MV-4-11 (cell line): Measurements from ENCODE around the gene OPRL1.
"Not testable (repeated sequence)": the region's sequence is repeated elsewhere in the genome, so short reads cannot be mapped to it uniquely, and the experiment has no call there.

Experiments used
- DNase-seq: peaks from one replicate; lab custom pipeline; 2025; lab: John Stamatoyannopoulos, UW

The OPRL1 gene

DNA sequence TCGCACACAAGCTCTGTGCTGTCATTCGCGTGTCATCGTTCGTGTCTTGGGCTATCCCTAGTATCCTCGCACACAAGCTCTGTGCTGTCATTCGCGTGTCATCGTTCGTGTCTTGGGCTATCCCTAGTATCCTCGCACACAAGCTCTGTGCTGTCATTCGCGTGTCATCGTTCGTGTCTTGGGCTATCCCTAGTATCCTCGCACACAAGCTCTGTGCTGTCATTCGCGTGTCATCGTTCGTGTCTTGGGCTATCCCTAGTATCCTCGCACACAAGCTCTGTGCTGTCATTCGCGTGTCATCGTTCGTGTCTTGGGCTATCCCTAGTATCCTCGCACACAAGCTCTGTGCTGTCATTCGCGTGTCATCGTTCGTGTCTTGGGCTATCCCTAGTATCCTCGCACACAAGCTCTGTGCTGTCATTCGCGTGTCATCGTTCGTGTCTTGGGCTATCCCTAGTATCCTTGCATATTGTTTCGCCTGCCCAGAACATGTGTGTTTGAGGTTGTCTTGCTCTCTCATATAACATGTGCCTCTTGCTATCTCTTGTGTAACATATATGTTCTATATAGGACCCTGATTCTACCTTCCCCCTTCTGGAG, 7.4 kb downstream of the OPRL1 start:
- DNase-seq: not testable (repeated sequence)

DNA sequence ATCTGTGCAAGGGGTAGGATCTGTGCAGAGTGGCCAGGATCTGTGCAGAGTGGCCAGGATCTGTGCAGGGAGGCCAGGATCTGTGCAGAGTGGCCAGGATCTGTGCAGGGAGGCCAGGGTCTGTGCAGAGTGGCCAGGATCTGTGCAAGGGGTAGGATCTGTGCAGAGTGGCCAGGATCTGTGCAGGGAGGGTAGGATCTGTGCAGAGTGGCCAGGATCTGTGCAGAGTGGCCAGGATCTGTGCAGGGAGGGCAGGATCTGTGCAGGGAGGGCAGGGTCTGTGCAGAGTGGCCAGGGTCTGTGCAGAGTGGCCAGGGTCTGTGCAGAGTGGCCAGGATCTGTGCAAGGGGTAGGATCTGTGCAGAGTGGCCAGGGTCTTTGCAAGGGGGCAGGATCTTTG, 8.7 kb downstream of the OPRL1 start:
- DNase-seq: not testable (repeated sequence)

DNA sequence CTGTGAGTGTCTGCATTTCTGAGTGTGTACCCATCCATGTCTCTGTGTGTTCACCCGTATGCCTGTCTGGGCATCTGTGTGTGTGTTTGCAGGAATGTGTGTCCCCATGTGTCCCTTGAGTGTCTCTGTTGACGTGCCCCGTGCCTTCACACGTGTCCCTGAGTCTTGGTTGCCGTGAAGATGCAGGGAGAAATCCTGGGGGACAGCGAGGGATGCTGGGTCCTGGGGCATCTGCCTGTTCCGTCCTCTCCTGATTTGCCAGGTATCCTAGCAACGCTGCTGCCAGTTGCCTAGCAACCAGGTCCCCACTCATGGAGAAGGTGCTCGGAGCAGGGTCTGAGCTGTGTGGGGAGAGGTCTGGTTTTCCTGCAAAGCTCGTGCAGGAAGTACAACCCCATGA, 10.3 kb downstream of the OPRL1 start:
- no peak for DNase-seq

DNA sequence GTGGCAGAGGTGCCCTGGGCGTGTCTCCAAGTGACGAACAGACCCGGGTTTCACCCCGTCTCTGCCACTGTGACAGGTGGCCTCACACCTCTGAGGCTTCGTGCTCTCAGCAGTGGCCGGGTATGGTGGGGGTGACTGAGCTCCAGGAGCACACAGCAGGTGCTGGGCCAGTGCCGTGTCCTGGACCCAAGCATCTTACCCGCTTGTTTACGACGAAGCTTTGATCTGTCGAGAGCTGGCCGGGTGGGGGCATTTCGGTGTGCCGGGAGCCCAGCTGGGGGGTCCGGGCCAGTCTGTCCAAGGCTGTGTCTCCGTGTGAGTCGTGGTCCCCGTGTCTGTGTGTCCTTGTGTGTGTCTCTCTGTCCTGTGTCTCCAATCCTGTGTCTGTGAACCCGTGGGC, 11.5 kb downstream of the OPRL1 start:
- no peak for DNase-seq

DNA sequence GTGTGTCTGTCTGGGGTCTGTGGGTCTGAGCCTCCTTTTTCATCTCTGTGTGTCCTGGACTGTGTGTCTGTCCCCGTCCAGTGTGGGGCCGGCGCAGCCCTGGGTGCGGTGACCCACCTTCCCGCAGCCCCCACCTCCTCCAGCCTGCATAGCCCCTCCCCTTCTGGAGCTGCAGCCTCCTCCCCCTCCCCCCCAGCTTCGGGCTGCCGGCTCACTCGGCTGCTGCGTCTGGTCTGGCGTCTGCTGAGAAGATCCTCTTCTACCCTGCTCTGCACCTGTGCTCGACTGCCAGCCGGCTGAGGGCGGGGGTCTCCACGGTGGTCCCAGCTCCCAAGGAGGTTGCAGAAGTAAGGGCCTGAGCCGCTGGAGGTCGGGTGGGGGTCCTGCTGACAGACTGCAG, 11.9 kb downstream of the OPRL1 start:
- DNase-seq: no peak

DNA sequence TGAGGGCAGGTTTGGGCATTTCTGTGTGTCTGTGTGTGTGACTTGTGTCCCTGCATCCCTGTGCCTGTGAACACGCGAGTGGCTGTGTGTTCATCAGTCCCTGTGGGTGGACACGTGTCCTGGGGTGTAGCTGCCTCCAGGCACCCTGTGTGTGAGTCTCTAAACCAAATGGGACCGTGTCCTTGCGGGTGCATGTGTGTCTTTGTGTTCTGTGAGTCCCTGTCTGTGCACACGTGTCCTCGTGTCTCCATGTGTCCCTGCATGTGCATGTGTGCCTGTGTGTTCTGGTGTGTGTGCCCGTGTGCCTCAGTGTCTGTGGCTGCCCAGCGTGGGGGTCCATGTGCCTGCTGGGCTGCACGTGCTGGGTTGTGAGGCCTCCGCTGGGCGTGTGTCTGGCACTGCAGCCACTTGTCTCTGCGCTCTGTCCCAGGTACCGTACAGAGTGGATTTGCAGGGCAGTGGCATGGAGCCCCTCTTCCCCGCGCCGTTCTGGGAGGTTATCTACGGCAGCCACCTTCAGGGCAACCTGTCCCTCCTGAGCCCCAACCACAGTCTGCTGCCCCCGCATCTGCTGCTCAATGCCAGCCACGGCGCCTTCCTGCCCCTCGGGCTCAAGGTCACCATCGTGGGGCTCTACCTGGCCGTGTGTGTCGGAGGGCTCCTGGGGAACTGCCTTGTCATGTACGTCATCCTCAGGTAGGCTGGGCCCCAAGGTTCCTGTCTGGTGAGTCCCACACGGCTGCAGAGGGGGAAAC, 12.6 kb downstream of the OPRL1 start:
- DNase-seq: no peak

DNA sequence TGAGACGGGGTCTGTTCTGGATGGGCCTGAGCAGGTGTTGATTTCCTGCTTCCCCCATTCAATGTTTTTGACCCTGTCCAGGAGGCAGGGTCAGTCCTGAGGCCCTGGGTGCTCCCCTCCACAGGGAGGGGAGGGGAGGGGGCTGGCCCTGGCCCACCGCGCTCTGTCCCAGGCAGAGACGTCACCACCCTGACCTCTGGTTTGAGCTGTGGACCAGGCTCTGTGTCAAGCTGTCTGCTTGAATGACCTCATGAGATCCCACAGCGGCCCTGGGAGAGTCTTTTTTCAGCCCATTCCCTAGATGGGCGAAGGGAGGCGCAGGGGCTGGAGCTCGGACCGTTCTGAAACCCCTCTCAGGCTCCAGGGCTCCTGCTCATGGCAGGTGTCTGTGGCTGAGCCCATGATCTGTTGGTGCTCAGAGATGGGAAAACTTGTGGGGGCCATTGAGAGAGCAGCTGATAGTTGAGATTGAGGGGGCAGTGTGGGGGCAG, 13.2 kb downstream of the OPRL1 start:
- DNase-seq: no peak

DNA sequence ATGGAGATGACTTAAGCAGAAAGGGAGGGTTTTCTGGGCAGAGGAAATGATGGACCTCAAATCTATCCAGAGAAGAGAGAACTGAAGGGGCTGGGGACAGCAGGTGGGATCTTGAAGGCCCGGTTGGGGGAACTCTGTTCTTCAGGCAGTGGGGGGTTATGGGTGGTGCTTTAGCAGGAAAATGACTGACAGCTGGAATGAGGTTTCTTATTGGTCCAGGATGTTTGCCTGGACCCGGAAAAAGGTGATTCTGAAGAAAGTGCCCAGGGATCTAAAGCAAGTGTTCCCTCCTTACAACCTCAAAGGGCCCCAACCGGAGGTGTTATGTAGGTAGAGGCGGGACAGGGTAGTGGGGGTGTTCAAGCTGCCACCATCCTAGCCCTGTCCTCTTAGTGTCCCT, 15.6 kb downstream of the OPRL1 start:
- DNase-seq: no peak

DNA sequence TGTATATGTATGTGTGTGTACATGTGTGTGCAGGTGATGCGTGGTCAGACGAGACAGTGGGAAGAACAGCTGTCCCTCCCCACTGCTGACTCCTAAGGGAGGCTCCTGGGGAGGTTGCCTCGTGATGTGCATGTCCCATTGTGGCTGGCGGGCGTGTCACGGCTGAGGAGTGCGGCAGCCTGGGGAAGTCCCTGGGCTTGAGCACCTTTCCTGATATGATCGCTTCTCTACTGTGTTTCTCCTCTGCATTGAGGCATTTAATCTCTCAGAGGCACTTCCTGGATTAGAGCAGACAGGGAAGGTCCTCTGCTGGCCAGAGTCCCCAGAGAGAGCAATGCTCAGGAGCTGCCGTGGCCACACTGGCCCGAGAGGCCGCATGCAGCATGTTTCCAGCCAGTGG, 16.0 kb downstream of the OPRL1 start:
- no peak for DNase-seq

DNA sequence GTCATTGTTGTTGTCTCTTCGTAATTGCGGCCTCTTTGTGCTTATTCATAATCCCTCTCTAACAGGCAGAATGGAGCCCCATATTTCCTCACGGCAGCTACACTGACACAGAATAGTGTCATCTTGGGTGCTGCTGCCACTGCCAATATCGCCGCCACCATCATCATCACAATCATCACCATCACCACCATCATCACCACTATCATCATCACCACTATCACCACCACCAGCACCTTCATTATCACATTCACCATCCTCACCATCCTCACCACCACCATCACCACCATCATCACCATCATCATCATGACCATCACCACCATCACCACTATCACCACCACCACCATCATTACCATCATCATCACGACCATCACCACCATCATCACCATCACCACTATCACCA, 16.7 kb downstream of the OPRL1 start:
- no peak for DNase-seq

DNA sequence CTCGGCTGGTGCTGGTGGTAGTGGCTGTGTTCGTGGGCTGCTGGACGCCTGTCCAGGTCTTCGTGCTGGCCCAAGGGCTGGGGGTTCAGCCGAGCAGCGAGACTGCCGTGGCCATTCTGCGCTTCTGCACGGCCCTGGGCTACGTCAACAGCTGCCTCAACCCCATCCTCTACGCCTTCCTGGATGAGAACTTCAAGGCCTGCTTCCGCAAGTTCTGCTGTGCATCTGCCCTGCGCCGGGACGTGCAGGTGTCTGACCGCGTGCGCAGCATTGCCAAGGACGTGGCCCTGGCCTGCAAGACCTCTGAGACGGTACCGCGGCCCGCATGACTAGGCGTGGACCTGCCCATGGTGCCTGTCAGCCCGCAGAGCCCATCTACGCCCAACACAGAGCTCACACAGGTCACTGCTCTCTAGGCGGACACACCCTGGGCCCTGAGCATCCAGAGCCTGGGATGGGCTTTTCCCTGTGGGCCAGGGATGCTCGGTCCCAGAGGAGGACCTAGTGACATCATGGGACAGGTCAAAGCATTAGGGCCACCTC, 18.7 kb downstream of the OPRL1 start:
- DNase-seq: no peak

DNA sequence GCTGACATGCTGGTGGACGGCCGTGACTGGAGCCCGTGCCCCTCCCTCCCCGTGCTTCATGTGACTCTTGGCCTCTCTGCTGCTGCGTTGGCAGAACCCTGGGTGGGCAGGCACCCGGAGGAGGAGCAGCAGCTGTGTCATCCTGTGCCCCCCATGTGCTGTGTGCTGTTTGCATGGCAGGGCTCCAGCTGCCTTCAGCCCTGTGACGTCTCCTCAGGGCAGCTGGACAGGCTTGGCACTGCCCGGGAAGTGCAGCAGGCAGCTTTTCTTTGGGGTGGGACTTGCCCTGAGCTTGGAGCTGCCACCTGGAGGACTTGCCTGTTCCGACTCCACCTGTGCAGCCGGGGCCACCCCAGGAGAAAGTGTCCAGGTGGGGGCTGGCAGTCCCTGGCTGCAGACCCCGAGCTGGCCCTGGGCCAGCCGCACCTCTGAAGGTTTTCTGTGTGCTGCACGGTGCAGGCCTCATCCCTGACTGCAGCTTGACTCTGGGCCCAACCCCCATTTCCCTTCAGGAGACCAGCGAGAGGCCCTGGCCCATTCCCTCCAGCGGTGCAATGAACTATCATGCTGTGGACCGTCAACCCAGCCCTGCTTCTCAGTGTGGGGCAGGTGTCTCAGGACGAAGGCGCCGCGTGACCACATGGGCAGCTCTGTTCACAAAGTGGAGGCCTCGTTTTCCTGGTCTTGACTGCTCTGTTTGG, 19.4 kb downstream of the OPRL1 start:
- no peak for DNase-seq

DNA sequence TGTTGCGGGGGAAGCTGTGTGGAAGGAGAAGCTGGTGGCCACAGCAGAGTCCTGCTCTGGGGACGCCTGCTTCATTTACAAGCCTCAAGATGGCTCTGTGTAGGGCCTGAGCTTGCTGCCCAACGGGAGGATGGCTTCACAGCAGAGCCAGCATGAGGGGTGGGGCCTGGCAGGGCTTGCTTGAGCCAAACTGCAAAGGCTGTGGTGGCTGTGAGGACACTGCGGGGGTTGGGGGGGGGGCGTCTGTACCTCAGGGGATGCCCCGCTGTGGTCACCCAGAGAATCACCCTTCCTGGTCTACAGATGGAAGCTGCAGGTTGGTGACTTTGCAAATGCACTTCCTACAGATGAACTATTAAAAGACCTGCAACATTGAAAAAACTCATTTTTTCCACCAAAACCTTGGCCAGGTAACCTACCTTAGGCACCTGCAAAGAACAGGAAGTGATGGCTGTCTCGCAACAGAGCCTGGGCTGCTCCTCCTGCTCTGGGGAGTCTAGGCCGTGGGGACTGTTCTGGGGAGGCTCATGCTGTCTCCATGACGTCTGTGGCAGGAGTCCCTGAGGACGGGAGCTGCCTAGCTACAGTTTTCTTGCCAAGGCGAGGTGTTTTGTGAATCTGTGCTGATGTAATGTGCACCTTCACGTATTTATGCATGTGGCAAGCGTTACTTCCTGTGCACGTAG, 20.1 kb downstream of the OPRL1 start:
- no peak for DNase-seq

DNA sequence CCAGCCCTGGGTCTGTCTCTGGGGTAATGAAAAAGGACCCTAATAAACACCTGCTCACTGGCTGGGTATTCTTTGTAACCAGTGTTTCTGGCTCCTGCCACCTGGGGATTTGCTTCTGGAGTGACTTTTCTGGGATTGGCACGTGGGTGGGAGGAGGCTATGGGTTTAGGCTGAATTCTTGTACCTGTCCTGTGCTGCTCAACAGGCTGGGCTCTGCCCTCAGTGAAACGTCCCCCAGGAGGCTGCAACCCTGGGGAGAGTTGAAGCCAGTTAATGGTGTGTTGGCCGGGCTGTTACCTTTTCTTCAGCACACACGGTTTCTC, 20.6 kb downstream of the OPRL1 start:
- no peak for DNase-seq

DNA sequence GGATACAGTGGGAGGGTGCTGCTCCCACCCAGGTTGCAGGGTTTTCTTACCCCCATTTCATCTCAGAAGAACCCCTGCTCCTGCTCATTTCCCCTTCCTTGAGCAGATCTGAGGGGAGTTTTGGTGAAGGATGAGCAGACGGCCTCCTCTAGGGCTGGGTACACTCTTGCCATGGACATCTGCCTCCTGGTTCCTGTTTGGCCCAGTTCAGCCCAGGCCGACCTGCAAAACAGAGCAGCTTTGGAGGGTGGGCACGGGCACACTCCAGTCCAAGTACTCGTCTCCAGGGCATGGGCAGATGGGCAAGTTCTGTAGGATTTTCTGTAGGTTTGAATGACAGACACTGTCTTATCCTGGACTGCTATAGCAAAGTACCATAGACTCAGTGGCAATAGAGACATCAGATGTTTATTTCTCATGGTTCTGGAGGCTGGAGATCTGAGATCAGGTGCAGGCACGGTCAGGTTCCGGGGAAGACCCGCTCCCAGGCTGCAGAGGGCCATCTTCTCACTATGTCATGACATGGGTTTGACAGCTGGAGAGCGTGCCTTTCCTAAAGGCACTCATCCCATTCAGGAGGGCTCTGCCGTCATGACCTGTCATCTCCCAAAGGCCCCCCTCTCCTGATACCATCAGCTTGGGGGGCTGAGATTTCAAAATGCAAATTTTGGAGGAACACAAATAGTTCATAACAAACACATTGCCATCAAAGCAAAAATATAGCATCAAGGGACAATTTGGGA, 21.2 kb downstream of the OPRL1 start:
- no peak for DNase-seq

DNA sequence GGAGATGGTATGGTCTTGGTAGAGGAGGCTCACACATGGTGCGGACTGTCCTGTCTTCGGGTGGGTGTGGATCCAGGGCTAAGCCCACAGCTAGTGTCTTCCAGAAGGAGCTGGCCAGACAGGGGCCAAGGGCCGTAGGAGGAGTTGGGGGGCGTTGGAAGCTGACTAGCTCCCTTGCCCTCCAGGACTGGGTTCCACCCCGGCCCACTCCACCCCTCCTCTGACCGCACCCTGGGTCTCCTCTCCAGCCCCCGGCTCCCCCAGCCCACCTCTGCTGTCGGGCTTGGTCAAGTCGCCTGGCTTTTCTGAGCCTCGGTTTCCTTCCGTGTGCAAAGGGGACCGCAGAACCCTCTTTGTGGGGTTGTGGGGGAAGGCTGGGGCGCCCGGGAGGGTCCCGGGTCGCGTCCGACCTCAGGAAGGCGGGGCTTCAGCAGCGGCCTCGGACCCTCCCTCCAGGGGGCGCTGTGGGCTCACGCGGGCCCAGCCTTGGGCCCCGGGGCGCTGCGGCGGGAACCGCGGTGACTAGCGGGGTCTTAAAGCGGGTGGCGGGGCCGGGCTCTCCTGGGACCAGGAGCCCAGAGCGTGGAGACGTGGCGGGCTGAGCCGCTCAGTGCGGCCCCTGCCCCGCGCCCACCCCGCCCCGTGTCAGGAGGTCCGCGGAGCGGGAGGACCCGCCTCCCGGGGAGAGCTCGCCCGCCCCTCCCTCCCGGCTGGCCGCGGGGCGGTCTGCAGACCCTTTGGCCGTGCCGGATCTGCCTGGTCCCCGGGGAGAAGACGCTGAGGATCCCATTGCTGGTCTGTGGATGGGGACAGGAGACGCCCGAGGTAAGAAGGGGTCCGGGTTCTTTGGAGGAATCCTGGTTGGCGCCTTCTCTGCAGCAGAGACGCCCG, 22.1 kb downstream of the OPRL1 start:
- DNase-seq: no peak

DNA sequence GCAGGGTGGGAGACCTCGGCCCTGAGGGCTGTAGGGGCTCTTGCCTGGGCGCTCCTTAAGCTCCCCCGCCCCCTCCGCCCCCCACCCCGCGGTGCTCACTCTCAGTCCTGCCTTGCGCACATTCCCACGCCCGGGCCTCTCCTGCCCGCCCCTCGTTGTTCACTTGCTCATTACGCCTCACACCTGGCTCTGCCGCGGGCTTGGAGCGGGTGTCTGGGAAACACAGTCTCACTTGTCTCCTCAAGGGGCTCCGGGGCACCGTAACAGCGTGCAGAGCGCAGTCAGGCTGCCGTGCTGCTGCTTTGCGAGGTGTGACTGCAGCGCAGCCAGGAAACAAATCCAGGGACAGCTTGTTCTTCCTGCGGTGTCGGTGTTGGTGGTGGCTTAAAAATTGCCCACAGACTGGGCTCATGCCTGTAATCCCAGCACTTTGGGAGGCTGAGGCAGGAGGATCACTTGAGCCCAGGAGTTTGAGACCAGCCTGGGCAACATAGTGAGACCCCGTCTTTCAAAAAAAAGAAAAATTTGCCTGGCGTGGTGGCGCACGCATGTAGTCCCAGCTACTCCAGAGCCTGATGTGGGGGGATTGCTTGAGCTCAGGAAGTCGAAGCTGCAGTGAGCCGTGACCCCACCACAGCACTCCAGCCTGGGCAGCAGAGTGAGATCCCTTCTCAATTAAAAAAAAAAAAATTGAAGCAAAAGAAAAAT, 22.9 kb downstream of the OPRL1 start:
- DNase-seq: no peak

DNA sequence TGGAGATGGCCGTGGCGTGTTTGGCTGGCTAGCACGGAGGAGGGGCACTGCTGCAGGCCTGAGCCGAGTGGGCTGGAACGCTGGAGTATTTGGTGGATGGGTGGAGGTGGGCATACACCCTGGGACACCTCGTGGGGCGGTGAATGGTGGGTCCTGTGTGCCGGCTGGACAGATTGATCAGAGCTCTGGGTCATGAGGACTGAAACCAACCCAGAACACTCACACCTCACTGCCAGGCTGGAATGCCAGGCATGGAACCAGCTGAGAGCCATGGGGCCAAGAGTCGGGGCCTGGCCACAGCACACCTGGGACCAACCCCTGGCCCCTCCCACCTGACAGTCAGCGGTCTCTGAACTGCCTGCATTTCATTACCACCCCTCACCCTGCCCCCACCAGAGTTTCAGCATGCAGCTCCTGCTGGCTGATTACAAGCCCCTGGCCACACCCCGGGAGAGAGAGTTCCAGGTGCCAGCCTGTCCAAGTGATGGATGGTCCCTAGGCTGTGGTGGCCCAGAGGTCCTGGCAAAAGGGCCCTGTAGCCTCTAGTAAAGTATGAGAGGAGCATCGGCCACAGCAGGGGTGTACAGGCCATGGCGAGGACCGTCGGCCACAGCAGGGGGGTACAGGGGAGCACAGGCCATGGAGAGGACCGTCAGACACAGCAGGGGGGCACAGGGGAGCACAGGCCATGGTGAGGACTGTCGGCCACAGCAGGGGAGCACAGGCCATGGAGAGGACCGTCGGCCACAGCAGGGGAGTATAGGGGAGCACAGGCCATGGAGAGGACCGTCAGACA, 24.2 kb downstream of the OPRL1 start:
- DNase-seq: no peak
